NCI-H345 treated with DMSO at 0.1 percent for 48 hours (cell line): ENCODE measurements around the gene CUBN.

Source experiments
- DNase-seq: peaks from one replicate; lab custom pipeline; 2025; ENCODE audit not compliant: unreplicated experiment; lab: John Stamatoyannopoulos, UW

CUBN gene

DNA sequence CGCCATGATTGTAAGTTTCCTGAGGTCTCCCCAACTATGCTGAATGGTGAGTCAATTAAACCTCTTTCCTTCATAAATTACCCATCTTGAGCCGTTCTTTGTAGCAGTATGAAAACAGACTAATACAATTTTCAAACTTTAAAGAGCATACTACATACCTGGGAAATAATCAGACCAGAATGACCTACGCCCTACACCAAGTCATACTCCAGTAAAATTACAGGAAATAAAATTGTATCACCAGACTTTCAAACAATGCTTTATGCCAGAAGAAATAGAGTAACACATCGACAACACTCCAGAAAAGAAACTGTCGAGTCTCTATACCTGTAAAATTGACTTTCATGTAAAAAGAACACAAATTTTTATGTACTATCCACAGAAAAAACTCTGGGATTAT, 331.0 kb downstream of the CUBN start:
- DNase-seq = no peak

- no peak for DNase-seq
Measured at GRCh38 chr10:16795410-16796073, 334.1 kb downstream of the CUBN start.

GRCh38 chr10:16794005-16794404, 335.6 kb downstream of the CUBN start:
- DNase-seq = no peak

GRCh38 chr10:16792675-16793074, 336.9 kb downstream of the CUBN start:
- DNase-seq = no peak

DNA sequence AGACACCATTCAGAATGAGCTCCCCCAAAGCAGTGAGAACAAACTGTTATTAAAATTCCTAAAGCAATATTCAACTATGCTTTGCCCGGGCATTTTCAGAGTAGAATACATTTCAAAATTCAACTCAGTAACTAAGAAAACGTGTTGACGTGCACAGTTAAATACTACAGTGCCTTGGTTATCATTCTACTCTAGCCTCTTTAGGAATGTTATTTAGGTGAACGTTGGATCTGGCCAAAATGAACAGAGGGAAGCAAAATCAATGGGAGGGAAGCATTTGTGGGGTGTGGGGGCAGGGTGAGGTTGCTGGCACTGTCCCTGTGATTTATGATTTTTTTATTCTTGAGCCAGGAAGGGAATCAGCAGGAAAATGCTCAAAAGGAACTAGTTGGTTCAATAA, 339.8 kb downstream of the CUBN start:
- no peak for DNase-seq

- no peak for DNase-seq
Measured at GRCh38 chr10:16789261-16789660, 340.4 kb downstream of the CUBN start.

DNA sequence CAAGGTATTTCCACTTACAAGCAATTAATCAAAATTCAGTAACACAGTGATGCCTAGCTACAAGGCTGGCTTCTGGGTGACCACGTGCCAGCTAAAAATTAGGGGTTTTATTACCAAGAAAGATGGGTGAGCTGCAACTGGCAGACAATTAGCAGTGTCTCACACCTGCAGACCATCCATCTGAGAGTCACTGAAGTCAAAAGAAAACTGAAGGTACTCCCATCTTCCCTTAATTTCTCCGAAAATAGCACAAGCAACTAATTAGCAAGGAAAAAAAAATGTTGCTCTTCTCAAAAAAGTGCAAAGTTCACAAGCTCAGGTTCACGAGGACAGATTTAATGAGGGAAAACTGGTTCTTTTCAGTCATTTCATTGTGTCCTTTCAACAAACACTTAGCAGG, 340.8 kb downstream of the CUBN start:
- DNase-seq = no peak

DNA sequence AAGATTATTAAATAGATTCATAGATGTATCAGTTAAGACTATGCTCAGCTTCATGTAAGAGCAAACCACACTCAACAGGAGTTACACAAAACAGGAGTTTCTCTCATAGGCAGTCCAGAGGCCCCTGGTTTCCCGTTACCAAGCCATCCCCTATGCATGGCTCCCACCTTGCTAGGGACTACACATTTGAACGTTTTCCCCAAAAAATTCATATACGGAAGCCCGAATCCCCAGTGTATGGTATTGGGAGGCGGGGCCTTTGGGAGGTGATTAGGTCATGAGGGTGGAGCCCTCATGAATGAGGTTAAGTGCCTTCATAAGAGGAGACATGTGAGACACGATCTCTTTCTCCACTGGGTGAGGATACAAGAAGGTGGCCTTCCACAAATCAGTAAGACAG, 341.5 kb downstream of the CUBN start:
- DNase-seq = no peak

GRCh38 chr10:16787361-16787791, 342.2 kb downstream of the CUBN start:
- no peak for DNase-seq

- no peak for DNase-seq
Measured at GRCh38 chr10:16780338-16780880, 349.2 kb downstream of the CUBN start.

GRCh38 chr10:16779384-16779915, 350.2 kb downstream of the CUBN start:
- DNase-seq = no peak

- peak; percentile 39 for DNase-seq
Measured at GRCh38 chr10:16777473-16778370, 351.9 kb downstream of the CUBN start.

- DNase-seq = no peak
Measured at GRCh38 chr10:16776896-16777295, 352.7 kb downstream of the CUBN start.
